ENCODE measurements around the gene TRAPPC12.

DNA sequence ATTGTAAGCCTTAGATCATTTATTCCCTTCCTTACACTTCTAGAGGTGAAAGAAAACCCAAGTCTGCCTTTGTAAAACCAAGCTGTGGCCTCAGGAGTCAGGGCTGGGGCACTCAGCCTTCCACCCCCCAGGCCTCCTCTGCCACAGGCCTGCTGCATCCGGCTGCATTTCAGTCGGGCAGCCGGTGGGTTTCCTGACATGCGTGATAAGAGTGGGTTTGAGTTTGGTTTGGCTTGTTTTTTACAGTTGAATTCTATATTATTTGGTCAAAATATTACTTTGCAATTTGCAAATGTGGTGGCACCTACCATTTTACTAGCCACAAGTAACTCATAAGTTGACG, 97.5 kb downstream of the TRAPPC12 start:
- TF ChIP-seq, protein P1, sequence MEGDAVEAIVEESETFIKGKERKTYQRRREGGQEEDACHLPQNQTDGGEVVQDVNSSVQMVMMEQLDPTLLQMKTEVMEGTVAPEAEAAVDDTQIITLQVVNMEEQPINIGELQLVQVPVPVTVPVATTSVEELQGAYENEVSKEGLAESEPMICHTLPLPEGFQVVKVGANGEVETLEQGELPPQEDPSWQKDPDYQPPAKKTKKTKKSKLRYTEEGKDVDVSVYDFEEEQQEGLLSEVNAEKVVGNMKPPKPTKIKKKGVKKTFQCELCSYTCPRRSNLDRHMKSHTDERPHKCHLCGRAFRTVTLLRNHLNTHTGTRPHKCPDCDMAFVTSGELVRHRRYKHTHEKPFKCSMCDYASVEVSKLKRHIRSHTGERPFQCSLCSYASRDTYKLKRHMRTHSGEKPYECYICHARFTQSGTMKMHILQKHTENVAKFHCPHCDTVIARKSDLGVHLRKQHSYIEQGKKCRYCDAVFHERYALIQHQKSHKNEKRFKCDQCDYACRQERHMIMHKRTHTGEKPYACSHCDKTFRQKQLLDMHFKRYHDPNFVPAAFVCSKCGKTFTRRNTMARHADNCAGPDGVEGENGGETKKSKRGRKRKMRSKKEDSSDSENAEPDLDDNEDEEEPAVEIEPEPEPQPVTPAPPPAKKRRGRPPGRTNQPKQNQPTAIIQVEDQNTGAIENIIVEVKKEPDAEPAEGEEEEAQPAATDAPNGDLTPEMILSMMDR (IDR thresholded peaks at IDR 0.05) = no peak
- TF ChIP-seq POLR2A (IDR thresholded peaks at IDR 0.05) (no peak), EP300 (IDR thresholded peaks at IDR 0.05) (no peak)

Data from tibial nerve (tissue), 4 donors.